ES-I3 (cell line): ENCODE data around the gene SSX2IP.

Source experiments
- H3K36me3 ChIP-seq: 2 replicates; pipeline ENCODE4 v1.6.1; 2013; ENCODE audit warnings: mild to moderate bottlenecking, low read length, control low read depth, moderate library complexity; ENCODE audit not compliant: insufficient read depth
- H3K4me1 ChIP-seq: 2 replicates; pipeline ENCODE4 v1.6.1; 2013; ENCODE audit warnings: mild to moderate bottlenecking, control low read depth, low read length; ENCODE audit not compliant: insufficient read depth
- H3K9ac ChIP-seq: 2 replicates; pipeline ENCODE4 v1.6.1; 2013; ENCODE audit warnings: low read depth, mild to moderate bottlenecking, low read length, moderate library complexity
- H3K9me3 ChIP-seq: 2 replicates; pipeline ENCODE4 v1.6.1; 2013; ENCODE audit warnings: mild to moderate bottlenecking, low read length, moderate library complexity; ENCODE audit not compliant: control insufficient read depth, insufficient read depth

SSX2IP gene

GRCh38 chr1:84634536-84635205, 55.6 kb downstream of the SSX2IP start:
- Histone ChIP-seq H3K9me3 (no peaks in the 10 kb centered on the region), H3K36me3 (no peaks in the 10 kb centered on the region), H3K4me1 (peaks cover 8% of the 10 kb centered on the region)

GRCh38 chr1:84632673-84633434, 57.4 kb downstream of the SSX2IP start:
- H3K9ac ChIP-seq, result no peak overlapping the region
- H3K36me3 ChIP-seq, result no peaks in the 10 kb centered on the region
- no peaks in the 10 kb centered on the region for H3K9me3 ChIP-seq
- H3K4me1 ChIP-seq, result peaks cover 8% of the 10 kb centered on the region

More at GRCh38 chr1:84634536-84635205, 55.6 kb downstream of the SSX2IP start:
- H3K9ac ChIP-seq, result no peak overlapping the region

- peaks cover 8% of the 10 kb centered on the region for H3K4me1 ChIP-seq
- H3K9me3 ChIP-seq, result no peaks in the 10 kb centered on the region
- H3K9ac ChIP-seq, result no peak overlapping the region
Measured at GRCh38 chr1:84632137-84632536, 58.1 kb downstream of the SSX2IP start.

GRCh38 chr1:84624876-84625275, 65.4 kb downstream of the SSX2IP start:
- Histone ChIP-seq H3K36me3 (no peaks in the 10 kb centered on the region), H3K9ac (no peak overlapping the region), H3K9me3 (no peaks in the 10 kb centered on the region), H3K4me1 (peaks cover under 1% of the 10 kb centered on the region; the same call in 1 of the 2 replicates)

More at GRCh38 chr1:84632137-84632536, 58.1 kb downstream of the SSX2IP start:
- no peaks in the 10 kb centered on the region for H3K36me3 ChIP-seq

- Histone ChIP-seq H3K36me3 (no peaks in the 10 kb centered on the region), H3K9ac (no peak overlapping the region), H3K9me3 (no peaks in the 10 kb centered on the region), H3K4me1 (peaks cover 2% of the 10 kb centered on the region; the same call in 1 of the 2 replicates)
Measured at GRCh38 chr1:84621553-84621952, 68.7 kb downstream of the SSX2IP start.

GRCh38 chr1:84620720-84621313, 69.4 kb downstream of the SSX2IP start:
- H3K36me3 ChIP-seq, result no peaks in the 10 kb centered on the region
- peaks cover 2% of the 10 kb centered on the region; the same call in 1 of the 2 replicates for H3K4me1 ChIP-seq
- H3K9me3 ChIP-seq, result no peaks in the 10 kb centered on the region
- H3K9ac ChIP-seq, result peak overlapping the region; percentile 49

GRCh38 chr1:84619383-84620102, 70.7 kb downstream of the SSX2IP start:
- Histone ChIP-seq H3K9ac (no peak overlapping the region), H3K9me3 (no peaks in the 10 kb centered on the region), H3K36me3 (no peaks in the 10 kb centered on the region), H3K4me1 (peaks cover 2% of the 10 kb centered on the region; the same call in 1 of the 2 replicates)

GRCh38 chr1:84617349-84617748, 72.9 kb downstream of the SSX2IP start:
- Histone ChIP-seq H3K9ac (no peak overlapping the region), H3K4me1 (peaks cover 2% of the 10 kb centered on the region; the same call in 1 of the 2 replicates), H3K9me3 (peaks cover 9% of the 10 kb centered on the region; the same call in 1 of the 2 replicates), H3K36me3 (no peaks in the 10 kb centered on the region)

- H3K4me1 ChIP-seq, result peaks cover 2% of the 10 kb centered on the region; the same call in 1 of the 2 replicates
- H3K36me3 ChIP-seq, result no peaks in the 10 kb centered on the region
- no peak overlapping the region for H3K9ac ChIP-seq
- H3K9me3 ChIP-seq, result peaks cover 9% of the 10 kb centered on the region; the same call in 1 of the 2 replicates
Measured at GRCh38 chr1:84615790-84616189, 74.5 kb downstream of the SSX2IP start.

- Histone ChIP-seq H3K9ac (no peak overlapping the region), H3K9me3 (peaks cover 9% of the 10 kb centered on the region; the same call in 1 of the 2 replicates), H3K36me3 (no peaks in the 10 kb centered on the region), H3K4me1 (no peaks in the 10 kb centered on the region)
Measured at GRCh38 chr1:84613887-84614286, 76.4 kb downstream of the SSX2IP start.

GRCh38 chr1:84613026-84613425, 77.2 kb downstream of the SSX2IP start:
- H3K9ac ChIP-seq, result no peak overlapping the region
- peaks cover 9% of the 10 kb centered on the region; the same call in 1 of the 2 replicates for H3K9me3 ChIP-seq
- no peaks in the 10 kb centered on the region for H3K36me3 ChIP-seq
- no peaks in the 10 kb centered on the region for H3K4me1 ChIP-seq

- Histone ChIP-seq H3K9me3 (peaks cover 9% of the 10 kb centered on the region), H3K4me1 (no peaks in the 10 kb centered on the region), H3K36me3 (no peaks in the 10 kb centered on the region), H3K9ac (no peak overlapping the region)
Measured at GRCh38 chr1:84611796-84612195, 78.5 kb downstream of the SSX2IP start.

GRCh38 chr1:84611091-84611490, 79.2 kb downstream of the SSX2IP start:
- no peaks in the 10 kb centered on the region for H3K36me3 ChIP-seq
- H3K9me3 ChIP-seq, result peaks cover 11% of the 10 kb centered on the region
- no peaks in the 10 kb centered on the region for H3K4me1 ChIP-seq
- H3K9ac ChIP-seq, result no peak overlapping the region

GRCh38 chr1:84606977-84607376, 83.3 kb downstream of the SSX2IP start:
- Histone ChIP-seq H3K9ac (no peak overlapping the region), H3K36me3 (no peaks in the 10 kb centered on the region), H3K9me3 (peaks cover 11% of the 10 kb centered on the region), H3K4me1 (no peaks in the 10 kb centered on the region)
